HepG2 (cell line): ENCODE results near the gene RPS6KA2. TPM values are rescaled to one million over a fixed set of nuclear protein-coding genes. Genes with fewer than 3 reads are reported as not detected.

Experiments used
- ATAC-seq: fragments of 200-7000 bp; cut with Tn5 transposase; 3 replicates; pipeline ENCODE4 v1.9.1; 2020; ENCODE audit warnings: mild to moderate bottlenecking, moderate library complexity
- BruUV-seq: library from RNA; stranded (reverse); fragments of 400-500 nt; replicated peaks from 2 replicates; lab custom pipeline; 2021; lab: Mats Ljungman, UMichigan
- CTCF ChIA-PET: fragments of 300-600 bp; formaldehyde crosslinking; extraction: SDS; loops from one replicate; lab custom pipeline; 2021; ENCODE audit warnings: low total read pairs, inconsistent platforms, low intra/inter-chr PET ratio; lab: Yijun Ruan, JAX
- POLR2A ChIA-PET: fragments of 350-600 bp; sonication (Branson Sonifier 250); formaldehyde crosslinking; loops from one replicate; lab custom pipeline; 2020; ENCODE audit warnings: antibody characterized with exemption, inconsistent platforms; lab: Yijun Ruan, JAX
- DNase-seq: peaks from one replicate; pipeline ENCODE4 v3.0.0-alpha.2; 2015; ENCODE audit warnings: low spot score
- FAIRE-seq: peaks from 3 replicates; lab custom pipeline; 2011; peaks lifted over from hg19 to GRCh38; lab: Jason Lieb, UNC
- H2AFZ ChIP-seq: one replicate; pipeline ENCODE4 v1.6.1; 2011; ENCODE audit warnings: low read length, inconsistent platforms
- H3K27ac ChIP-seq: fragments of 300-600 bp; 3 replicates; pipeline ENCODE4 v1.8.0; 2011; ENCODE audit warnings: mixed run types, mild to moderate bottlenecking, mixed read lengths, low read length, inconsistent platforms; ENCODE audit not compliant: insufficient read depth; ENCODE audit errors: extremely low read length
- H3K27me3 ChIP-seq, 2 experiments: fragments of 200-600 bp in 1 of 2; 2 replicates in 1 of 2; 3 replicates in 1 of 2; pipeline versions ENCODE4 v1.6.0 to v1.8.0; 2011; ENCODE audit warnings: low read length in 2 of 2, mild to moderate bottlenecking in 2 of 2, moderate library complexity in 2 of 2, inconsistent platforms in 1 of 2; ENCODE audit not compliant: insufficient read depth in 2 of 2, control insufficient read depth in 1 of 2
- H3K36me3 ChIP-seq, 2 experiments: fragments of 200-600 bp in 1 of 2; replicated peaks in 1 of 2; 2 replicates in 1 of 2; 3 replicates in 1 of 2; pipeline versions ENCODE4 v1.5.1 to v1.8.0; 2011; ENCODE audit warnings: low read length in 2 of 2, inconsistent platforms in 1 of 2; ENCODE audit not compliant: insufficient read depth in 2 of 2, control insufficient read depth in 1 of 2
- H3K4me1 ChIP-seq: 2 replicates; pipeline ENCODE4 v1.5.1; 2012; ENCODE audit warnings: low read length, inconsistent platforms; ENCODE audit not compliant: insufficient read depth
- H3K4me2 ChIP-seq: 2 replicates; pipeline ENCODE4 v1.6.0; 2011; ENCODE audit warnings: low read depth, low read length, inconsistent platforms
- H3K4me3 ChIP-seq, 3 experiments: fragments of 200-600 bp in 1 of 3; sonication (generic), shearing (Covaris generic) in 1 of 3; replicated peaks in 1 of 3; 2 replicates each; pipeline ENCODE4 v1.5.1; 2011 to 2016; ENCODE audit warnings: low read length in 3 of 3, inconsistent platforms in 2 of 3, low read depth in 2 of 3, mild to moderate bottlenecking in 2 of 3, control low read depth in 1 of 3, mixed read lengths in 1 of 3; ENCODE audit not compliant: insufficient read depth in 1 of 3
- H3K79me2 ChIP-seq: one replicate; pipeline ENCODE4 v1.6.1; 2011; ENCODE audit warnings: low read length, inconsistent platforms; ENCODE audit not compliant: insufficient read depth
- H3K9ac ChIP-seq: 2 replicates; pipeline ENCODE4 v1.6.0; 2011; ENCODE audit warnings: mild to moderate bottlenecking, low read depth, low read length, inconsistent platforms; ENCODE audit not compliant: insufficient read depth
- H3K9me3 ChIP-seq: 2 replicates; pipeline ENCODE4 v1.5.1; 2012; ENCODE audit warnings: mild to moderate bottlenecking, low read length
- H4K20me1 ChIP-seq: 2 replicates; pipeline ENCODE4 v1.6.0; 2011; ENCODE audit warnings: inconsistent platforms, mild to moderate bottlenecking, low read length, moderate library complexity; ENCODE audit not compliant: insufficient read depth
- CC2D1A ChIP-seq: sonication (generic); formaldehyde crosslinking; IDR thresholded peaks from 2 replicates; pipeline ENCODE4 v1.8.1; 2023; ENCODE audit warnings: mild to moderate bottlenecking, missing genetic modification reagents
- FOXA1 ChIP-seq, 2 experiments: fragments of 450-650 bp in 1 of 2; sonication (generic) in 1 of 2; formaldehyde crosslinking in 1 of 2; IDR thresholded peaks; 2 replicates each; pipeline versions ENCODE4 v1.4.0 to v1.6.1; 2016 to 2020; ENCODE audit warnings: missing genetic modification reagents in 1 of 2
- GABPB1 ChIP-seq: IDR thresholded peaks from 2 replicates; pipeline ENCODE4 v1.6.1; 2016; ENCODE audit warnings: mild to moderate bottlenecking, missing genetic modification reagents, moderate library complexity, missing compliant biosample characterization
- MEIS2 ChIP-seq: sonication (generic); formaldehyde crosslinking; IDR thresholded peaks from 2 replicates; pipeline ENCODE4 v1.9.0; 2021; ENCODE audit warnings: mild to moderate bottlenecking, missing genetic modification reagents
- NR1H2 ChIP-seq: sonication (generic); formaldehyde crosslinking; IDR thresholded peaks from 2 replicates; pipeline ENCODE4 v1.8.1; 2022; ENCODE audit warnings: low read depth, missing genetic modification reagents, borderline replicate concordance
- TFDP1 ChIP-seq: IDR thresholded peaks from 2 replicates; pipeline ENCODE4 v1.6.1; 2016; ENCODE audit warnings: missing compliant biosample characterization, missing genetic modification reagents, borderline replicate concordance
- ZFP36L2 ChIP-seq: sonication (generic); formaldehyde crosslinking; IDR thresholded peaks from 2 replicates; pipeline ENCODE4 v1.4.0; 2020; ENCODE audit warnings: missing genetic modification reagents
- ZHX1 ChIP-seq: sonication (generic); formaldehyde crosslinking; IDR thresholded peaks from 2 replicates; pipeline ENCODE4 v1.8.1; 2022; ENCODE audit warnings: low read depth, mild to moderate bottlenecking, missing genetic modification reagents
- ZNF180 ChIP-seq: sonication (generic); formaldehyde crosslinking; IDR thresholded peaks from 2 replicates; pipeline ENCODE4 v1.4.0; 2020; ENCODE audit warnings: low read depth, missing genetic modification reagents, borderline replicate concordance
- ZNF782 ChIP-seq: sonication (generic); formaldehyde crosslinking; IDR thresholded peaks from 2 replicates; pipeline ENCODE4 v1.4.0; 2020; ENCODE audit warnings: missing genetic modification reagents, mild to moderate bottlenecking, borderline replicate concordance
- ZSCAN9 ChIP-seq: IDR thresholded peaks from 2 replicates; pipeline ENCODE4 v1.6.1; 2016; ENCODE audit warnings: borderline replicate concordance
- WGBS: methylation state at CpG from one replicate; pipeline ENCODE4 v1.1.6; 2017; ENCODE audit warnings: low lambda C conversion rate; 5-methylcytosine and 5-hydroxymethylcytosine counted together
- in situ Hi-C: cut with HindIII; loops from 2 replicates; pipeline ENCODE4 v1.10.0; 2017; ENCODE audit warnings: low pct_unique_long_range_greater_than_20kb; ENCODE audit not compliant: extremely low pct_ligation_motif_present
- intact Hi-C: fragments of 100-400 bp; cut with micrococcal nuclease; formaldehyde crosslinking; loops from one replicate; pipeline ENCODE4 v1.10.0; 2022; ENCODE audit not compliant: unreplicated experiment
- polyA plus RNA-seq, 8 experiments: library from polyadenylated mRNA; depleted of rRNA in 3 of 8; stranded (reverse) in 7 of 8; unstranded in 1 of 8; fragments of >200 nt; fragmentation: Illumina TruSeq in 4 of 8; extraction: Trizol in 4 of 8; gene quantifications; 2 replicates each; pipeline versions ENCODE4 v1.2.1 to v1.2.3, GENCODE V29; 2011 to 2016; ENCODE audit warnings: low read depth in 4 of 8, missing spikeins in 1 of 8, mixed read lengths in 1 of 8; ENCODE audit not compliant: insufficient read depth in 1 of 8
- total RNA-seq, 5 experiments: library from RNA; depleted of rRNA; stranded (reverse); fragments of >200 nt; fragmentation: Illumina TruSeq; extraction: Trizol; gene quantifications; 2 replicates each; pipeline ENCODE4 v1.2.3, GENCODE V29; 2016; ENCODE audit warnings: low read depth in 1 of 5
- TF ChIP-seq, protein P1 (sequence below): sonication (generic); formaldehyde crosslinking; IDR thresholded peaks from 2 replicates; pipeline ENCODE4 v1.8.0; 2022; ENCODE audit warnings: mild to moderate bottlenecking, missing genetic modification reagents
- TF ChIP-seq, protein P2 (sequence below): sonication (generic); formaldehyde crosslinking; IDR thresholded peaks from 2 replicates; pipeline ENCODE4 v1.5.1; 2020; ENCODE audit warnings: missing genetic modification reagents, mild to moderate bottlenecking, borderline replicate concordance

RPS6KA2 gene
- total and polyA plus RNA-seq, 2 of the 13 experiments (the other 11 are each of a cell fraction or from before 2014, with no cell fraction given) = 0.22 to 0.38 TPM

DNA sequence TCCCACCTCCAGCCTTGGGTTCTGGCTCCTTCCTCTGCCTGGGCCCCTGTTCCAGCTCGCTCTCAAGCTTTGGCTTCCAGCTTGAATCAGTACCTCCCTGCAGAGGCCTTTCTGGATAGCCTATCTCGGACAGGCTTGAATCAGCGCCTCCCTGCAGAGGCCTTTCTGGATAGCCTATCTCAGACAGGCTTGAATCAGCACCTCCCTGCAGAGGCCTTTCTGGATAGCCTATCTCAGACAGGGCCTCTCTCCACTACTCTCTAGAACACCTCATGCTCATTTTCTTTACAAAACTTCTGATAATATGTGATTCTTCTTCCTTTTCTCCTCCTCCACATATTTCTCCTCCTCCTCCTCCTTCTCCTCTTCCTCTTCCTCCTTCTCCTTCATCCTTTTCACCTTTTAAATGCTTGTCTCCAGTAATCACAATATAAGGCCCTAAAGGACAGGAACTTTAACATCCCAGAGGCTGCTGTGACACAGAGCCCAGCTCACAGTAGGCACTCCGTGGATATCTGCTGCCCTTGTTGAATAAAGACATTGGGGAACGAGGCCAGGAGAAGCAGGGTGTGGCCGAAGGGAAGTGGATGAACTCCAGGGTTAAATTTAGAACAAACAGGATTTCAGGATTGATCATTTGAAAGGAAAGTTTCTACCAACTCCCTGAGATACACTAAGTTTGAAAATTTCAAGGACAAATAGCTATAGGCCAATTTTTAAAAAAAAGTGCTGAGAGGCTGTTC lies 9.3 kb upstream of the RPS6KA2 start (continued):
- TF ChIP-seq MEIS2 (CRISPR knock-in tag) = no peak
- TF ChIP-seq, protein P1, sequence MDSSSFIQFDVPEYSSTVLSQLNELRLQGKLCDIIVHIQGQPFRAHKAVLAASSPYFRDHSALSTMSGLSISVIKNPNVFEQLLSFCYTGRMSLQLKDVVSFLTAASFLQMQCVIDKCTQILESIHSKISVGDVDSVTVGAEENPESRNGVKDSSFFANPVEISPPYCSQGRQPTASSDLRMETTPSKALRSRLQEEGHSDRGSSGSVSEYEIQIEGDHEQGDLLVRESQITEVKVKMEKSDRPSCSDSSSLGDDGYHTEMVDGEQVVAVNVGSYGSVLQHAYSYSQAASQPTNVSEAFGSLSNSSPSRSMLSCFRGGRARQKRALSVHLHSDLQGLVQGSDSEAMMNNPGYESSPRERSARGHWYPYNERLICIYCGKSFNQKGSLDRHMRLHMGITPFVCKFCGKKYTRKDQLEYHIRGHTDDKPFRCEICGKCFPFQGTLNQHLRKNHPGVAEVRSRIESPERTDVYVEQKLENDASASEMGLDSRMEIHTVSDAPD = no peak
- no peak for TF ChIP-seq ZNF782 (CRISPR knock-in tag)
- TF ChIP-seq, all 625 proteins: peak for 0

DNA sequence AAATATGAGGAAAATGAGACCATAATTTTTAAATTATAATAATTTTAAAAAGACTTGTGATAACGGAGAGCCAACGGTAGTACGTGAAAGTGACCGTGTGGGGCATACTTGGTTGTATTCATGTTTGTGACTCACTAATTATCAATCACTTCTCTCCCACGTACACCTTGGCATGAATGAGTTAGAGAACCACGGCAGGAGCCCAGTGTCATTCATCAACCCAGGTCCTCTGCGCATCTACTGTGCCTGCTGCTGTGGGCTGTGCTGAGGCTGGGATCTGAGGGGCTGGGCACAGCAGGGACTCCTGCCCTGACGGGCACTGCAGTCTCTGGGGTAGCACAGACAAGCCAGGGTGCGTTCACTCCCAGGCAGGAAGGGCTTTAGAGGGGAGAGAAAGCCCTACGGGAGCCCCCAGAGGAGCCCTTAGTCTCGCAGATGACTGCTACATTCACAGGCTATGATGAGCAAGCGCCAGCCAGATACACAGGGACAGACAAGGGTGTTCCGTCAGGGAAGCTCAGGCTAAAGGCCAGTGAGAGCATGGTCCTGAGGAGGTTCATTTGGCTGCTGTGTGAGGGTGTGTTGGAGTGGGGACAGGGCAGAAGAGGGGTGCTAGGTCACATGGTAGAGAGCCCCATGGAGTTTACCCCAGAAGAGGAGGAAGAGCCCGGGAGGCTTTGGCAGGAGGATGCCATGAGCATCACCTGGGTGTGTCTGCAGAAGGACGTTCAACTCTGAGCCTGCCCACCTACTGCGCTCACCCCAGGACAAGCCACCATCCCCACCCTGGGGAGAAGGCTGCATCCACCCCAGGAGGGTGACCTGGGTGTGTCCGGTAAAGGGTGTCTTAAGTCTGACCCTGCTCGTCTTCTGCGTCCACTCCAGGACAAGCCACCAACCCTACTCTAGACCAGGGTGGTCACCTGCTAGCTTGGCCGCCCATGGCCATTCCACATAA lies 8.2 kb upstream of the RPS6KA2 start:
- H3K27ac ChIP-seq = no peak overlapping the region
- H3K27me3 ChIP-seq = peaks cover 8 to 91% of the 10 kb centered on the region in 2 experiments; a peak in 4 of 5 replicates
- H3K4me3 ChIP-seq = no peak overlapping the region
- H3K9me3 ChIP-seq = no peaks in the 10 kb centered on the region
- no peaks in the 10 kb centered on the region for H3K79me2 ChIP-seq
- H3K4me2 ChIP-seq = no peak overlapping the region
- CTCF ChIA-PET = no interaction called here
- in situ Hi-C loops (no loop called here), intact Hi-C loops (no loop called here)
- BruUV-seq = no TSS peak
- ATAC-seq (no peak), FAIRE-seq (no peak), DNase-seq (no peak)
- no peaks in the 10 kb centered on the region for H3K4me1 ChIP-seq
- POLR2A ChIA-PET = no interaction called here
- no peaks in the 10 kb centered on the region; the same call in 1 of the 2 replicates for H4K20me1 ChIP-seq
- H2AFZ ChIP-seq = no peak overlapping the region
- H3K36me3 ChIP-seq = no peaks in the 10 kb centered on the region
- H3K9ac ChIP-seq = no peak overlapping the region
- 48% methylated on average over 20 of the region's 20 CpGs for WGBS
- TF ChIP-seq CC2D1A (no peak), TFDP1 (CRISPR knock-in tag) (no peak), ZHX1 (CRISPR knock-in tag) (no peak), GABPB1 (no peak), ZNF180 (no peak), ZSCAN9 (CRISPR knock-in tag) (no peak), FOXA1 (IDR thresholded peaks at IDR 0.05) (no peak), FOXA1 (CRISPR knock-in tag; IDR thresholded peaks at IDR 0.05) (no peak), NR1H2 (CRISPR knock-in tag) (no peak), ZFP36L2 (no peak)
- TF ChIP-seq, protein P2, sequence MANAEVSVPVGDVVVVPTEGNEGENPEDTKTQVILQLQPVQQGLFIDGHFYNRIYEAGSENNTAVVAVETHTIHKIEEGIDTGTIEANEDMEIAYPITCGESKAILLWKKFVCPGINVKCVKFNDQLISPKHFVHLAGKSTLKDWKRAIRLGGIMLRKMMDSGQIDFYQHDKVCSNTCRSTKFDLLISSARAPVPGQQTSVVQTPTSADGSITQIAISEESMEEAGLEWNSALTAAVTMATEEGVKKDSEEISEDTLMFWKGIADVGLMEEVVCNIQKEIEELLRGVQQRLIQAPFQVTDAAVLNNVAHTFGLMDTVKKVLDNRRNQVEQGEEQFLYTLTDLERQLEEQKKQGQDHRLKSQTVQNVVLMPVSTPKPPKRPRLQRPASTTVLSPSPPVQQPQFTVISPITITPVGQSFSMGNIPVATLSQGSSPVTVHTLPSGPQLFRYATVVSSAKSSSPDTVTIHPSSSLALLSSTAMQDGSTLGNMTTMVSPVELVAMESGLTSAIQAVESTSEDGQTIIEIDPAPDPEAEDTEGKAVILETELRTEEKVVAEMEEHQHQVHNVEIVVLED = no peak
